Parathyroid adenoma (tissue), 2 donors: ENCODE results near the gene ITPK1.

Experiments used
- H2AFZ ChIP-seq: fragments of 300-600 bp; sonication (generic); one replicate; pipeline ENCODE4 v1.7.0; 2017; ENCODE audit warnings: antibody characterized with exemption, mild to moderate bottlenecking
- H3K27ac ChIP-seq: fragments of 300-600 bp; sonication (generic); one replicate; pipeline ENCODE4 v1.7.0; 2017
- H3K27me3 ChIP-seq: fragments of 300-600 bp; sonication (generic); one replicate; pipeline ENCODE4 v1.7.0; 2017; ENCODE audit warnings: low read length; ENCODE audit not compliant: control insufficient read depth, insufficient read depth
- H3K36me3 ChIP-seq: fragments of 300-600 bp; sonication (generic); one replicate; pipeline ENCODE4 v1.7.0; 2017; ENCODE audit warnings: low read length; ENCODE audit not compliant: control insufficient read depth, insufficient read depth
- H3K4me1 ChIP-seq: fragments of 300-600 bp; sonication (generic); one replicate; pipeline ENCODE4 v1.7.0; 2017; ENCODE audit warnings: control low read depth
- H3K4me2 ChIP-seq: fragments of 300-600 bp; sonication (generic); one replicate; pipeline ENCODE4 v1.7.0; 2017; ENCODE audit warnings: low read length
- H3K4me3 ChIP-seq: fragments of 300-600 bp; sonication (generic); one replicate; pipeline ENCODE4 v1.7.0; 2017; ENCODE audit warnings: low read depth, low read length
- H3K79me2 ChIP-seq: fragments of 300-600 bp; sonication (generic); one replicate; pipeline ENCODE4 v1.7.0; 2017; ENCODE audit warnings: control low read depth
- H3K9ac ChIP-seq: fragments of 300-600 bp; sonication (generic); one replicate; pipeline ENCODE4 v1.7.0; 2017; ENCODE audit warnings: mild to moderate bottlenecking
- H3K9me3 ChIP-seq: fragments of 300-600 bp; sonication (generic); one replicate; pipeline ENCODE4 v1.7.0; 2017; ENCODE audit warnings: low read length; ENCODE audit not compliant: control insufficient read depth
- CTCF ChIP-seq: fragments of 300-600 bp; sonication (generic); IDR thresholded peaks from one replicate; pipeline ENCODE4 v1.7.0; 2017; ENCODE audit warnings: antibody characterized with exemption, mild to moderate bottlenecking
- donor health status: primary hyperparathyroidism.

The ITPK1 gene

DNA sequence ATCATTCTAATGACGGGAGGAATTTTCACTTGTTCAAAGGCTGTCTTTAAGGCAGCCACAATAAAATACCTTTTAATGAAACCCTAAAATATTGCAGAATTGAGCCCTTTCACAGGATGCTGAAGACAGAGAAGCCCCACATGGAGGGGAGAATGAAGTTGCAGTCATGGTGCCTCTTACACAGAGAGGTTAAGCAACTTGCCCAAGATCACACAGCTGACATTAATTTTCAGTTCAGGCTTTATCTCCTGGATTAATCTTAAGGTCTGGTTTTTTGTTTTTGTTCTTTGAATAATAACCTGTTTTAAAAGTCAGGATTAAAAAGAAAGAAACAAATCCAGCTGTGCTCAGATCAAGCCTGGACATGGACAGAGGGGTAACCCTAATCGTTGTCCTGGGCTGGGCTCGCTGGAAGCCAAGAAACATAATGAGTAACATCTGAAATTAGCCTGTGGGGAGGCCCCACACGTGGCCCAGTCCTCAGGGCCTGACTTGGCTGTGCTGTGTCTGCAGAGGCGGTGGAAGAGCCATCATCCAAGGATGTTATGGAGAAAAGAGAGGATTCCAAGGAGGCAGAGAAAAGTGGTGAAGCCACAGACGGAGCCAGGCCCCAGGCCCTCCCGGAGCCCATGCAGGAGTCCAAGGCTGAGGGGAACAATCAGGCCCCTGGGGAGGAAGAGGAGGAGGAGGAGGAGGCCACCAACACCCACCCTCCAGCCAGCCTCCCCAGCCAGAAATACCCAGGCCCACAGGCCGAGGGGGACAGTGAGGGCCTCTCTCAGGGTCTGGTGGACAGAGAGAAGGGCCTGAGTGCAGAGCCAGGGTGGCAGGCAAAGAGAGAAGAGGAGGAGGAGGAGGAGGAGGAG lies 184.8 kb downstream of the ITPK1 start:
- Histone ChIP-seq H3K4me2 (no peak overlapping the region), H3K27ac (peak overlapping the region; percentile 97), H3K27me3 (no peaks in the 10 kb centered on the region), H3K4me3 (no peak overlapping the region), H3K9me3 (no peaks in the 10 kb centered on the region), H3K9ac (peak overlapping the region; percentile 92), H3K36me3 (no peaks in the 10 kb centered on the region), H3K4me1 (peaks cover 57% of the 10 kb centered on the region), H2AFZ (no peak overlapping the region), H3K79me2 (peaks cover 30% of the 10 kb centered on the region)
- no peak for TF ChIP-seq CTCF

GRCh38 chr14:92929689-92930608 lies 185.8 kb downstream of the ITPK1 start:
- Histone ChIP-seq H3K27me3 (no peaks in the 10 kb centered on the region), H3K9me3 (no peaks in the 10 kb centered on the region), H2AFZ (no peak overlapping the region), H3K4me1 (peaks cover 56% of the 10 kb centered on the region), H3K4me3 (no peak overlapping the region), H3K36me3 (no peaks in the 10 kb centered on the region), H3K9ac (peak overlapping the region; percentile 92), H3K79me2 (peaks cover 40% of the 10 kb centered on the region), H3K27ac (peak overlapping the region; percentile 97), H3K4me2 (no peak overlapping the region)
- TF ChIP-seq CTCF, result no peak

DNA sequence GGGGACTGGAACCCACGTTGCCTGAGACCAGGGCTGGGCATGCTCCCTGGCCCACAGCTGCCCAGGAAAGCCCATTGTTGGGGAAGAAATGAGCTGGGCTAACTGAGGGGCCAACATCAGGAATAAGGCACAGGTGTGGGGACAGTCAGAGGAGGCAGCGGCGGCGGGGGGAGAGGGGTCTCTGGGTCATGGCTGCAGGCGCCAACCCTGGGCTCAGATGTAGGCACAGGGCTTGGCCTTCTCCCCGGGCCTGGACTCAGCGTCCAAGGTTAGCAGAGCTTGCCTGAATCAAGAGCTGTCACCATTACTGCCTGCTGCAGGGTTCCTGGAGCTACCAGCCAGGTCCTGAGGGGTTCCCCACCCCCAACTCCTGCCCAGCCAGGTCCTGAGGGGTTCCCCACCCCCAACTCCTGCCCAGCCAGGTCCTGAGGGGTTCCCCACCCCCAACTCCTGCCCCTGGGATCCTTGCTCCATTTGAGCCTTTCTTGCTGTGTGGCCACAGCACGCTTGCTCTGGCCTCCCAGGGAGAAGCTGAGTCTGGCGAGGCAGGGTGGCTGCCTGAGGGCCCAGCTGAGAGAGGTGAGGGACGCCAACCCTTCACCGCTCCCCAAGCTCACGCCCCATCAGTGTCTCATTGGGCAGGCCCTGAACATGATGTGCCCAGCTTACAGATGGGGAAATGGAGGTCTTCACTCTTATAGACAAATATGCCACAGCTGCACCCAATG lies 186.6 kb downstream of the ITPK1 start:
- H3K27ac ChIP-seq, result peak overlapping the region; percentile 97
- no peak for TF ChIP-seq CTCF

GRCh38 chr14:92928258-92928629 lies 187.5 kb downstream of the ITPK1 start:
- Histone ChIP-seq H3K79me2 (peaks cover 57% of the 10 kb centered on the region), H3K36me3 (no peaks in the 10 kb centered on the region), H3K9ac (peak overlapping the region; percentile 92), H3K4me3 (peak overlapping the region; percentile 72), H2AFZ (no peak overlapping the region), H3K4me1 (peaks cover 40% of the 10 kb centered on the region), H3K27me3 (no peaks in the 10 kb centered on the region), H3K9me3 (no peaks in the 10 kb centered on the region), H3K27ac (peak overlapping the region; percentile 97), H3K4me2 (peak overlapping the region; percentile 48)
- no peak for TF ChIP-seq CTCF

More for the DNA sequence above, 186.6 kb downstream of the ITPK1 start:
- H3K9ac ChIP-seq, result peak overlapping the region; percentile 92
- no peaks in the 10 kb centered on the region for H3K9me3 ChIP-seq
- no peaks in the 10 kb centered on the region for H3K27me3 ChIP-seq
- peaks cover 49% of the 10 kb centered on the region for H3K79me2 ChIP-seq
- no peak overlapping the region for H3K4me3 ChIP-seq
- H3K36me3 ChIP-seq, result no peaks in the 10 kb centered on the region
- H2AFZ ChIP-seq, result no peak overlapping the region
- H3K4me2 ChIP-seq, result peak overlapping the region; percentile 6
- peaks cover 48% of the 10 kb centered on the region for H3K4me1 ChIP-seq
